ENCODE results near the gene PHF21B.

The PHF21B gene

GRCh38 chr22:44848791-44849420, 160.9 kb downstream of the PHF21B start:
- H3K27ac ChIP-seq (ENCODE audit: poor library complexity, severe bottlenecking), result no peak overlapping the region
- H3K27me3 ChIP-seq (ENCODE audit: insufficient read depth, poor library complexity, severe bottlenecking), result no peaks in the 10 kb centered on the region
- peaks cover 4% of the 10 kb centered on the region for H3K4me1 ChIP-seq (ENCODE audit: insufficient read depth, poor library complexity, severe bottlenecking)
- no peak for TF ChIP-seq CTCF (IDR thresholded peaks at IDR 0.05; ENCODE audit: poor library complexity, severe bottlenecking)
- no peak overlapping the region for H3K4me3 ChIP-seq (ENCODE audit: severe bottlenecking)
- DNase-seq (ENCODE audit: low spot score) (no peak), ATAC-seq (ENCODE audit: low read depth) (no peak)
- H3K9me3 ChIP-seq (ENCODE audit: severe bottlenecking), result peaks cover 9% of the 10 kb centered on the region
- H3K36me3 ChIP-seq (ENCODE audit: low read depth), result peaks cover 8% of the 10 kb centered on the region

GRCh38 chr22:44848296-44848741, 161.5 kb downstream of the PHF21B start:
- ATAC-seq (ENCODE audit: low read depth), result no peak
- no peak for TF ChIP-seq CTCF (IDR thresholded peaks at IDR 0.05; ENCODE audit: poor library complexity, severe bottlenecking)
- H3K27me3 ChIP-seq (ENCODE audit: insufficient read depth, poor library complexity, severe bottlenecking), result no peaks in the 10 kb centered on the region
- DNase-seq (ENCODE audit: low spot score), result no peak
- no peaks in the 10 kb centered on the region for H3K4me1 ChIP-seq (ENCODE audit: insufficient read depth, poor library complexity, severe bottlenecking)
- no peak overlapping the region for H3K27ac ChIP-seq (ENCODE audit: poor library complexity, severe bottlenecking)
- H3K4me3 ChIP-seq (ENCODE audit: severe bottlenecking), result no peak overlapping the region
- H3K9me3 ChIP-seq (ENCODE audit: severe bottlenecking), result peaks cover 11% of the 10 kb centered on the region
- peaks cover 8% of the 10 kb centered on the region for H3K36me3 ChIP-seq (ENCODE audit: low read depth)

- H3K9me3 ChIP-seq (ENCODE audit: severe bottlenecking), result peaks cover 11% of the 10 kb centered on the region
- H3K36me3 ChIP-seq (ENCODE audit: low read depth), result peaks cover 8% of the 10 kb centered on the region
- H3K27ac ChIP-seq (ENCODE audit: poor library complexity, severe bottlenecking), result no peak overlapping the region
- no peaks in the 10 kb centered on the region for H3K27me3 ChIP-seq (ENCODE audit: insufficient read depth, poor library complexity, severe bottlenecking)
- no peak for TF ChIP-seq CTCF (IDR thresholded peaks at IDR 0.05; ENCODE audit: poor library complexity, severe bottlenecking)
- ATAC-seq (ENCODE audit: low read depth), result no peak
- no peaks in the 10 kb centered on the region for H3K4me1 ChIP-seq (ENCODE audit: insufficient read depth, poor library complexity, severe bottlenecking)
- H3K4me3 ChIP-seq (ENCODE audit: severe bottlenecking), result no peak overlapping the region
- peak; percentile 30 for DNase-seq (ENCODE audit: low spot score)
These were observed 161.9 kb downstream of the PHF21B start for GRCh38 chr22:44847892-44848291.

GRCh38 chr22:44847380-44847779, 162.4 kb downstream of the PHF21B start:
- Histone ChIP-seq H3K36me3 (ENCODE audit: low read depth) (peaks cover 8% of the 10 kb centered on the region), H3K27me3 (ENCODE audit: insufficient read depth, poor library complexity, severe bottlenecking) (no peaks in the 10 kb centered on the region), H3K27ac (ENCODE audit: poor library complexity, severe bottlenecking) (no peak overlapping the region), H3K4me1 (ENCODE audit: insufficient read depth, poor library complexity, severe bottlenecking) (no peaks in the 10 kb centered on the region), H3K4me3 (ENCODE audit: severe bottlenecking) (no peak overlapping the region), H3K9me3 (ENCODE audit: severe bottlenecking) (peaks cover 11% of the 10 kb centered on the region)
- DNase-seq (ENCODE audit: low spot score) (peak; percentile 7), ATAC-seq (ENCODE audit: low read depth) (no peak)
- no peak for TF ChIP-seq CTCF (IDR thresholded peaks at IDR 0.05; ENCODE audit: poor library complexity, severe bottlenecking)

- ATAC-seq (ENCODE audit: low read depth) (no peak), DNase-seq (ENCODE audit: low spot score) (no peak)
- H3K36me3 ChIP-seq (ENCODE audit: low read depth), result peaks cover 8% of the 10 kb centered on the region
- no peak overlapping the region for H3K27ac ChIP-seq (ENCODE audit: poor library complexity, severe bottlenecking)
- no peak overlapping the region for H3K4me3 ChIP-seq (ENCODE audit: severe bottlenecking)
- H3K9me3 ChIP-seq (ENCODE audit: severe bottlenecking), result peaks cover 11% of the 10 kb centered on the region
- H3K27me3 ChIP-seq (ENCODE audit: insufficient read depth, poor library complexity, severe bottlenecking), result no peaks in the 10 kb centered on the region
- H3K4me1 ChIP-seq (ENCODE audit: insufficient read depth, poor library complexity, severe bottlenecking), result no peaks in the 10 kb centered on the region
- no peak for TF ChIP-seq CTCF (IDR thresholded peaks at IDR 0.05; ENCODE audit: poor library complexity, severe bottlenecking)
These were observed 163.0 kb downstream of the PHF21B start for GRCh38 chr22:44846726-44847275.
